ENCODE measurements around the gene NDFIP1.
"Not testable (repeated sequence)": the region's sequence is repeated elsewhere in the genome, so short reads cannot be mapped to it uniquely, and the experiment has no call there.

NDFIP1 gene

DNA sequence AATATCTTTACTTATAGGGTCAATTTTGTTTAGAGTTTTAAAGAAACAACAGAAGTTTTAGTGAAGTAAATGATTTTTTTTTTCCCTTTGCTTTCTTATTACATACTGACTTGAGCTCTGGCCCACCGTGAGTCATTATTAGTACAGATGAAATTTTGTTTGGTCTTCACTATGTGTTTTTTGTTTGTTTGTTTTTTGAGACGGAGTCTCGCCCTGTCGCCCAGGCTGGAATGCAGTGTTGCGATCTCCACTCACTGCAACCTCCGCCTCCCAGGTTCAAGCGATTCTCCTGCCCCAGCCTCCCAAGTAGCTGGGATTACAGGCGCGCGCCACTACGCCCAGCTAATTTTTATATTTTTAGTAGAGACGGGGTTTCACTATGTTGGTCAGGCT is 45.9 kb downstream of the NDFIP1 start:
- DNase-seq (ENCODE audit: low spot score): not testable (repeated sequence)

DNA sequence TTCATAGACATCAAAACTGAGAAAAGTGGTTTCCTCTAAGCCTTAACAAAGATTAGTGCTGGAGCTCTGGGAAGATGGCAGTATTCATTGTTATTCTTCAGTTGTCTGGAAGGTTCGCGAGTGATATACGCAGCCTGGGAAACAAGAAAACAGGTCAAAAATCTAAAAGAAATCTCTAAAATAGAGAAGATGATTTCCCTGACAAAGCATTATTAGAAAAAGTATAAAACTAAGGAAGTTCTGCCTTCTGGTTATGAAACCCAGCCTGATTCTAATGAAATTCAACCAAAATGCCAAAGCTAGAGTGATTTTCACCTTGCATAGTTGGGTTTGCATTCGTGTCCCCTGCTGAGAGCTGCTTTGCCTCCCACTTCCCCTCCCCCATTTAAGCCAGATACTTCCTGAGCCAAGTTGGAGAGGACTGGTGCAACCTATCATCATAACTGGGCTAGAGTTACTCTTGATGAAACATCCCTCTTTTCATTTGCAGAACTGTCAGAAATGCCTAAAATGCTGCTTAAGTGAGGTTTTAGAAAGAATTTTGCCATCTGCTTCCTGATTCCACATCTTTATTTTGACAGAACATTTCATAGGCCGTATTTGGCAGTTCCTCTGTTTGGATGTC is 48.4 kb downstream of the NDFIP1 start:
- DNase-seq (ENCODE audit: low spot score): no peak

DNA sequence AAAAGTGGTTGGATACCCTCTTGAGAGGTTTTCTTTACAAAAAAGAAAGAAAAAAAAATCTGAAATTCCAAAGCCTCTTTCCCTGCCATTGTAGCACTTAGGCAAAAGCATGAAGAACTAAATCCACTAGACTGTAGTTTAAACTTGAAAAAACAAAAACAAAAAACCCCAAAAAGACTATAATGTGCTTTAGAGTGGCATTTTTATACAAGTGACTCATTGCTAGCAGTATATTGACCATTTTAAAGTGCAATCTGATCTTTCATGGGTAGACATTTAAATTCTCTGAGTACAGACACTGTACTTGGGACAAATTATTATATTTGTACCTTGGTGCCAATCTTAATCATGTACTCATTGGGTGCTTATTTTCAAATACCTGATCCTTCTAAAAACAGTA is 50.8 kb downstream of the NDFIP1 start:
- no peak for DNase-seq (ENCODE audit: low spot score)

DNA sequence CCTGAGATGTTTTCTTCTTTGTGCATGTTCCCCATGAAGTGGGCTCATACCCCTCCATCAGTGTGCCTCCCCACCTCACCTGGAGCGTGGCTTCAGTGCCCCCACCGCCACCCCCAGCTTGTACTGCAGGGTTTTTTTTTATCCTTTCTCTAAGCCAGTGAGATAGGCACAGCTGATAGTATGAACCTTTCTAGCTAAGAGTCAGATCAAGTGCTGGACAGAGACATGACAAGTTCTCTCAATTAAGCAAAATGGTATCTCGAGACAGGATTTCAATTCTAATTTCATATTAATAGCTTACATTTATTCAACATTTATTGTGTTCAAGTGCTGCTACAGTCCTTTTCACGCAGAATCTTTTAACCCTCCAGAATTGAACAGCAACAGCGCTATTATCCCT is 55.7 kb downstream of the NDFIP1 start:
- DNase-seq (ENCODE audit: low spot score): no peak

DNA sequence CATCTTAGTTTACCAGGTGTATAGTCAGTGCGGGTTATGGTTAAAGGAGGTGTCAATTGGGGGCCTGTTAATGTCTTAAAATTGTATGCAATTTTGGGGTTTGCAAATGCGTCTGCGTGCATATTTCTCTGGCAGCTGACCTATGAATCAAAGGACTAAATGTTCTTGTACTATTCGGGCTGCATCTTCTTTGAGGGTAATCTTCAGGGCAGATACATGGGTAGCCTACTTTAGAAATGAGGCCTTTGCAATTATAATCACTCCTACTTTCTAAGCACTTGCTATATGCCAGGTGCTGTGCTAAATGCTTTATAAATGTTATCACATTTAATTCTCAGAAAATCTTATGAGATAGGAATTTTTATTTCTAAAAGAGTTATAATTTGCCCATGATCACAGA is 58.2 kb downstream of the NDFIP1 start:
- no peak for DNase-seq (ENCODE audit: low spot score)

DNA sequence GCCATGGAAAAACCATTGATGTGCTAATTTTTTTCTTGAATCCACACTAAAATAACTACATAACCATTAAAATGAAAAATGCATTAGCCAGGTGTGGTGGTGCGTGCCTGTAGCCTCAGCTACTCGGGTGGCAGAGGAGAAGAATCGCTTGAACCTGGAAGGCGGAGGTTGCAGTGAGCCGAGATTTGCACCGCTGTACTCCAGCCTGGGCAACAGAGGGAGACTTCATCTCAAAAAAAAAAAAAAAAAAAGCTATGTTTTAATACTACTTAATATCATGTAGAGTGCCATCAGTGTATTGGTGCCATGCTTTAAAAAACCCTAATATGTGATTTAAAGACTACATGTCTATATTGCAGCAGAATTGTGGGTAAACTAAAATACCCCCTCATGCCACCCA is 58.9 kb downstream of the NDFIP1 start:
- DNase-seq (ENCODE audit: low spot score): no peak

DNA sequence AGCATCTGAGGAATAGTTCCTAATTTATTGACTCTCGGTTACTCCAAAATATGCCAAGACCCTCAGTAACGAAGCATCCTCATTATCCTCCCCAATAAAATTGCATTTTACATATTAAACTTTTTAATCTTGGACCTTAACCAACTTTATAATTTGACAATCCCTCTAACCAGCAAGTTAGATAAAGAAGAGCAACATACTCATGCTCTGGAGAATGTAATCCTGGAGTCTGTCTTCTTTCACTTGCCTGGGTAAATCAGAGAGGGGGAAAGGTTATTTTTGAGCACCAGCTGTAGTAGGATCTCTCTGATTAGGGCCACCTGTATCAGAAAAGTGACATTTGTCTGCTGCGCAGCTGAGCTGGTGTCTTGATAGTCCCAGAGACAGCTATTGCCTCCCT is 59.8 kb downstream of the NDFIP1 start:
- no peak for DNase-seq (ENCODE audit: low spot score)

DNA sequence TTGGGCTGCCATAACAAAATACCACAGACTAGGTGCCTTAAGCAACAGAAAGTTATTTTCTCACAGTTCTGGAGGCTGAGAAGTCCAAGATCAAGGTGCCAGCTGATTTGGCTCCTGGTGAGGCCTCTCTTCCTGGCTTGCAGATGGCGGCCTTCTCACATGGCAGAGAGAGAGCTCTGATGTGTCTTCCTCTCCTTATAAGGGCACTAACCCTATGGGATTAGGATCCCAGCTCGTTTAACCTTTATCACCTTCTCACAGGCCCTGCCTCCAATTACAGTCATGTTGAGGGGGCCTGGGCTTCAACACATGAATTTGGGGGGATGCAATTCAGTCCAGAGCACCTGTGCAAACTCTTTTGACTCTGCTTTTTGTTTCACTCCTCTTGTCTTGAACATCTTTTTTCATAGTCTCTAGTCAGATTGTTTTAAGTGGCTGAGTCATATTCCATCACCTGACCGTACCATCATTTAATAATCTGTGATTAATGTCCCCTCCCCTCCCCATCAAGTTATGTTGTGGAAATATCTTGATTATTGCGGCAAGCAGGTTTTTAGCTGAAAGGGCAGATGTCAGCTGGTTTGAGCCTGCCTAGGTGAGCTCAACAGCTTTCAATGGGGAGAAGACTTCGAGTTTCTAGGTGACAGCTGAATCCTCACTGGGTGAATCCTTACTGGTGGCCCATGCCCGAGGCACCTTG is 61.8 kb downstream of the NDFIP1 start:
- no peak for DNase-seq (ENCODE audit: low spot score)

DNA sequence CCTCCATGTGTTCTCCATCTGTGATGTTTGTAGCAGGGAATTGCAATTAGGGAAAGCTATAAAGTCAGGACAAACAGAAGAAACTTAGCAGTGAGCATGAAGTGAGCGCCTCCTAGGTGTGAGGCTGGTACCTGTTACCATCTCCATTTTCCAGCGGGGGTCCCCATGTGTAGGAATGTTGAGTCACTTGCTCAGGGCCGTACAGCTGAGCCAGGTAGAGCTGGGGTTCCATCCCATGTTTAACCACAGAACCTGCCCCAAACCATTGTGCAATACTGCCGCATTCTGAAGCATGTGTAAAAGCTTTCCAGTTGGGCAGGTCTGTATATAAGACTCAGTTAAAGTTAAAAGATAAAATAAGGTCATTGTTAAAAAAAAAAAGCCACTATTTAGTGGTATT is 62.7 kb downstream of the NDFIP1 start:
- no peak for DNase-seq (ENCODE audit: low spot score)

DNA sequence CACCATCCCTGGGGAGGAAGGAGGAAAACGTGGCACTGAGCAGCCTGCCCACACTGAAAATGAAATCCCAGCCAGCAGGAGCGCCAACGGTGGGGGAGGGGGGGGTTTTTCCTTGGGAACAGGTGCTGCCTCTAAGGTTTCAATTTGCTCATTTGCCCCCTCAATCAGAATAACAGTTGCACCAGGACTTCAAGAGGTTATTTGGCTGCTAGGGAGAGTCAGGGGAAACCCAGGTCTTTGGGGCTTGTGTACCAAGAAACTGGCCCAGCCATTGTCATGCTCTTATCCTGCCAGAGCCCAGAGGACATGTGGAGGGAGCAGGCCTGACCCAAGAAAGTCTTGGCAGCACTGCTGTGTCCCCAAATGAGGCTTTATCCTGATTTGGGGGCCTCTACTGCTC is 66.5 kb downstream of the NDFIP1 start:
- DNase-seq (ENCODE audit: low spot score): no peak

DNA sequence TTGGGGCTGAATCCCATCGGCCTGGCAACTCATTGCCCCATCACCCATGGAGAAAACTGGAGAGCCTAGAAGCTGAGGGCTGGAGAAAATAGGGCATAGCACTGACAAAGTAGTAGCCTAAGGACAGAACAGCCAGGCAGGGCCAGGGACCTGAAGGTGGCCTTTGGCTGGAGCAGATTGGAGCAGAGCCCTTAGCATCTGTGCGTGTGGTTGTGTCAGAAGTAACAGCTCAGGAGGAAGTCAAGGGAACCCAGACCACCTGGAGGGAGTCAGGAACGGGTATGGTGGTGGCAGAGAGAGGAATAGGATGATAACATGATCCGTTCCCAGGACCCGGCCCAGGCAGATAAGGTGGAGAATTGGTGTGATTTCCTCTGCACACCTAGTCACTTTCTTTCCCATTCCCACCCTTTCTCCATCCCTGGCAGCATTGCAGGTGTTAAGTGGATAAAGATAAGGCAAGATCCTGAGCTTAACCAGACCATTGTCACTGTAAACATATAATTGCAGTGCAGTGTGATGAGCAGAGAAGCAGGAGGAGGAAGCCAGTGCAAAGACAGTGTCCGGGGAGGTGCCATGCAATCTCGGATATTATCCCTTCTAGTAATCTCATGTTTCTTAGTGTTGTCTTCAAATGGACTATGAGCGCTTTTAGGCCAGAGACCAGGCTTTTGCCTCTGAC is 67.0 kb downstream of the NDFIP1 start:
- no peak for DNase-seq (ENCODE audit: low spot score)

DNA sequence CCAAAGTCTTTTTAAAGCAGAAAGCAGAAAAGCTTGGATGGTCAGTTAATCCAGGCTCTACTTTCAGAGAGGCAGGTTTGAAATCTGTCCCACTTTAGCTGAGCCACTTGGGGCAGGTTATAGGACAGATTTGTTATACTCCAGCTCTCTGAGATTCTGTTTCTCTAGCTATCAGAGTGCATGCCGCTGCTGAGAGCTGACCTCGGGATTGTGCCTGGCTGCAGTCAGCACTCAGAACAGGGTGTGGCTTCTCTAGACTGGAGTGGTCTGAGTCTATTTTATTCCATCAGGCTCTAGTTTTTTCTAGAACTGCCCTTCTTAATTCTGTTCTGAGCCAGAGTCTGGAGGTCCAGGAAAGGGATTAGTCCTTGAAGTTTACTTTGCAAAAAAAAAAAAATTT is 67.7 kb downstream of the NDFIP1 start:
- no peak for DNase-seq (ENCODE audit: low spot score)

DNA sequence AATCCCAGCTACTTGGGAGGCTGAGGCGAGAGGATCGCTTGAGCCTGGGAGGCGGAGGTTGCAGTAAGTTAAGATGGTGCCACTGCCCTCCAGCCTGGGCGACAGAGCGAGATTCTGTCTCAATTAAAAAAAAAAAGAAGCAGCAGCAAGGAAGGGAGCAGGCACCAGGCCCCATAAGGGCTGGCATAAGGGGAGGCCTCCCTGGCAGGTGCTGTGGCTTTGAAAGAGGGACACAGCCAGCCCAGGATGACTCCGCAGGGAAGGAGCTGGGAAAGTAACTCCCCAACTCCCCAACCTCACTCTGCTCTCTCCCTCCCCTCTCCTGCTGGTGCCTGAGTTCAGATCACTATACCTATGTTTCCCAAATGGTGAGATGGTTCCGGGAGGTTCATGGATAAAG is 70.1 kb downstream of the NDFIP1 start:
- DNase-seq (ENCODE audit: low spot score): no peak

DNA sequence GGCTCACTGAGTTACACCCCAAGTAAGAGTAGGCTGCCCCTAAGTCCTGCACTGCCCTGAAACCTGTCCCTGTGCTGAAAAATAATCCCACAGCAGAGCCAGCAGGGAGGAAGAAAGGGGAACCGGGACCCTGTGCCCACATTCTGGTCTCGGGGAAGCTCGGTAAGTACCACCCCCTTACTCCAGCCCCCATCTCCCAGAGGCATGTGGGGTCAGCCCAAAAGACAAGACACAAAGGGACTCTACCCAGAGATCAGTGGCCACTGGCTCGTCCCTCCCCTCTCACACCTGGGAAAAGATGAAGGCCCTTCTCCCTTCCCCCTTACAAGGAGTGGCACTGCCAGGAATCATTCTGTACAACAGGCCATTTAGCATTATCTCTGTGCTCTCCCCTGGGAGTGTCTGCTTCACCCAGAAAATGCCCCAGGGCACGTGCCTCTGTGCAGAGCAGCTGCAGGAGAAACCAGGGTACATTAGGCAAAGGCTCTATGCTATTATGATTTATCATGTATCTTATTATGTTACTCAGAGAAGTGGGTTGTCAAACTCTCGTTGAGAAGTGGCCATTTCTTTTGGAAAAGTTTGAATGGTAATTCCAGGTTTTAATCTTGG is 71.3 kb downstream of the NDFIP1 start:
- DNase-seq (ENCODE audit: low spot score): no peak

DNA sequence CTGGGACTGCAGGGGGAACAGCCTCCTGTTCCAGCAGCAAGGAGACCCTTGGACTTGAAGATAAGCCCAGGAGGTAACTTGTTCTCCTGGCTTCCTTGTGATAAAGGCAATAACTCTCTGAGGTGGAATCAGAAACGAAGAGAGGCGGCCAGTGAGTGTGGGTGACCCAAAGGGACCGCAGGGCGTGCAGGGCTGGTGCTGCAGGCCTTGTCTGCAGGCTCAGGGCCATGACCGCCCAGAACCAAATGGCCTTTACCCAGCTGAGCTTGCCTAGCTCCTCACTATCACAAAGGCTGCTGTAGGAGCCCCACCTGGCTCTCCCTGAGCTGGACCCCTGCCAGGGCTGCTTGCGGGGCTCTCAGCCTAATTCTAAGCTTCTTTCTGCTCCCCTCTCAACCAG is 72.5 kb downstream of the NDFIP1 start:
- DNase-seq (ENCODE audit: low spot score): no peak

DNA sequence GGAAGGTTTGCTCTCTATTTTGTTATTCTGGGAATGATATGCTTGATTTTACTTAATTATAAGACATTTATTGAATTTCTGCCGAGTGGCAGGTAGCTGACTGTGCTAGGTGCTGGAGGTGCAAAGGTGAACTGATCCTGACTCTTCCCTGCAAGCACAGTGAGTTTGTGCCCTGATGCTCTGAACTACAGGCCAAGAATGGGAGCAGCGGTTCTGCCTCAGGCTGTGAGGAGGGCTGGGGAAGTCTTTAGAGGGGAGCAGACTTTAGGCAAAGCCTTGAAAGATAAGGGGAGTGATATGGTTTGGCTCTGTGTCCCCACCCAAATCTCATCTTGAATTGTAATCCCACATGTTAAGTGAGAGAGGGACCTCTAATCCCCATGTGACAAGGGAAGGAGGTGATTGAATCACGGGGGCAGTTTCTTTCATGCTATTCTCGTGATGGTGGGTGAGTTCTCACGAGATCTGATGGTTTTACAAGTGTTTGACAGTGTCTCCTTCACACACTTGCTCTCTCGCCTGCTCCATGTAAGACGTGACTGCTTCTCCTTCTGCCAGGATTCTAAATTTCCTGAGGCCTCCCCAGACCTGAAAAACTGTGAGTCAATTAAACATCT is 73.1 kb downstream of the NDFIP1 start:
- DNase-seq (ENCODE audit: low spot score): no peak

DNA sequence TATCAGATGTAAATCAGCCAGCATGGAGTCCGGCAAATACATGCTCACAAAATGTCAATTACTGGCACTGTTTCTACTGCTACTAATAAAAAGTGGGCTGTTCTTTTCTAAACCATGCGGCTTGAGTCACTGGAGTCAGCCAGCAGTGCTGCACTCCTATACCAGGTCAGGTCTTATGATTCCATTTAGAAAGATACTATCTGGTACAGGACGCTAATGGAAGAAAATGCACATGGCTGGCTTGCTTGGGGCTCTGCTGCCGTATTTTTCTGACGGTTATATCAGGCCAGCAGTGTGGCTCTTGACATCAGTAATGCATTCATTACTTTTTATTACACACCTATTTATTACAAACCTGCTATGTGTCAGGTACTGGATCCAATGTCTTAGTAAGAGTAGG is 74.3 kb downstream of the NDFIP1 start:
- no peak for DNase-seq (ENCODE audit: low spot score)

DNA sequence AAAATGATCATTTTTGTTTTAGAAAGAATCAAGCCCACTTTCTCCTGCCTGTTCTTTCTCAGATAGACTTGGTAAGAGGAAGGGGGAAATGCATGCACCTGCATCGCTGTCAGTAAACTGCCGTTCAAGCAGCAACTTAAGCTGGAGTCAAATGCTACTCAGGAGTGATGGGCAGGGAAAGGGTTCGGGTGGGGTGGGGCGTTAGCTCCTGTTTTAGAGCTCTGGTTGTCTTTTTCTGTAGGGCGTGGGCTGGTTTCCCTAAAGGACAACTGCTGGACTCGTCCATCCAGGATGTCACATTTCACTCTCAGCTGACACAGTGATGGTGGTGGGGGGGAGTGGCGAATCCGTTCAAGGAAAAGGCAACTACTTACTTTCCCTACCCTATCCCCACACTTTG is 75.0 kb downstream of the NDFIP1 start:
- no peak for DNase-seq (ENCODE audit: low spot score)

DNA sequence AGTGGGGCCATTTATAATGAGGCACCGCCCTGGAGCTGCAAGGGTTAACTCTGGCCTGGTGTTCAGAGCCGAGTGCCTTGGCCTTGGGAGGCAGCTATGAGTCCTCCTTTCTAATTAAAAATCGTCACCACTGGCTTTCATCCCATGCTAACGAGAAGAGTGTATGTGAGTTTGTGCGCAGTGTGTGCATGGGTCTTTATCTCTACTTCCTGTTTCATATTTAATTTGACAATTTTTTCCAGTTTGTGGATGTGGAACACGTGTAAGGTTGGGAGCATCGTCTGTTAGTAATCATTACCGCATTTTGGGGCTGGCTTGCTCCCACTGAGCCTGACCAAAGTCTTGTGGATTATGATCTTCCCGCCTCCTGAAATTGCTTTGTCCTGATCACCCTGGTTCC is 76.4 kb downstream of the NDFIP1 start:
- no peak for DNase-seq (ENCODE audit: low spot score)

DNA sequence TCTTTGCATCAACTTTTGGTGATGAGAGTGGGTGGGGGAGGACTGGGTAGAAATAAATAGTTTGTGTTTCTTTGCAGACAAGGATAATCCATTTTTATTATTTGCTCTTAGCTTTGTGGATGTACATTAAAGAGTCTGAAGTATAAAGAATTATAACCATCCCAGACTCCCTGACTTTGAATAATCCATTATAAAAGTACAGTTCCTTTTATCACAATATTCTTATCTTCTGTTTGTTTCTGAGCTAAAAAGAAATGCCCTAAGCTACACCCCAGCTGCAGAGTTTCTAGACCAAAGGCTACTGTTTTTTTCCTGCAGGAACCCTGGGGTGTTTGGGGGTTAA is 77.9 kb downstream of the NDFIP1 start:
- no peak for DNase-seq (ENCODE audit: low spot score)

DNA sequence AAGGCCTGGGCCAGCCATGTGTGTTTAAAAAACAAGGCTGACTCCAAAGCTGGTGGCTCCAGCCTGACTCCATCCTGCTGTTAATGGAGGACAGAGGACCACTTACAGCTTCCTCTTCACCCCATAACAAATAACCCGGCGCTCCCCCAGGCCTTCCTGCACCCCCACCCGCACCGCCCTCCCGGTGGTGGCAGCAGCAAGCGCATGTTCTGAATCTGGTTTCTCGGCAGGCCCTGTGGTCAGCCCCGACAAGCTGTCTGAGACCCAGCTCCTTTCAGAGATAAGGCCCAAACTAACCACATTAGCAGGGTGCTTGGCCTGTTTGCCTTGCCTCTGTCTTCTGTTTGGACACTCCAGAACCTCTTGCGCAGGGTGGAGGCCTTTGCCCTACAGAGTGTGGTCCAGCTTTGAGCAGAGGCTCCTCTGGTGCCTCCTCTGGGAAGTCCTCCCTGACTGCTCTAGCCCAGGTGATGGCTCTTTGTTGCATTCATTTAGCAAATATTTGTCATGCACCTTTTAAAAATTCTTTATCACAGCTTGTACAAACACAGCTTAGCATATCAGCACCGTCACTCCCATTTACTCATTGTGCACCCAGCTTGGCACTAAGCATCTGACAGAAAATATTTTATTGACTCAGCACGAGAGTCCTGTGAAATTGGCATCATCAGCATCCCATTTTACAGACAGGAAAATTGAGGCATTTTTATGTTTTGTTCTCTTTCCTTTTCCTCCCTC is 78.4 kb downstream of the NDFIP1 start:
- DNase-seq (ENCODE audit: low spot score): no peak

DNA sequence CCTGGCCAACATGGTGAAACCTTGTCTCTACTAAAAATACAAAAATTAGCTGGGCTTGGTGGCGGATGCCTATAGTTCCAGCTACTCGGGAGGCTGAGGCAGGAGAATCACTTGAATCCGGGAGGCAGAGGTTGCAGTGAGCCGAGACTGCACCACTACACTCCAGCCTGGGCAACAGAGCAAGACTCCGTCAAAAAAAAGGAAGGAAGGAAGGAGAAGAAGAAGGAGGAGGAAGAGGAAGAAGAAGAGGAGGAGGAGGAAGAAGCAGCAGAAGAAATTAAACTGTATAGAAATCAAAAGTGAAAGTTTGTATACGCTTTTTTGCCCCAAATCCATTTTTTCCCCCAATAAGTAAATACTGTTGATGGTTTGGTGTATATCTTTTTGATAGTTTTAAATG is 80.1 kb downstream of the NDFIP1 start:
- DNase-seq (ENCODE audit: low spot score): not testable (repeated sequence)
